GM23338 (cell line): ENCODE results near the gene KCNT2. TPM values are rescaled to one million over a fixed set of nuclear protein-coding genes. Genes with fewer than 3 reads are reported as not detected.

Source experiments
- ATAC-seq: fragments of 200-7000 bp; cut with Tn5 transposase; 3 replicates; pipeline ENCODE4 v1.9.1; 2020
- DNase-seq: peaks from one replicate; pipeline ENCODE4 v3.0.0-alpha.2; 2015; ENCODE audit warnings: low spot score
- H2AFZ ChIP-seq: fragments of 200-600 bp; sonication (generic); 2 replicates; pipeline ENCODE4 v1.8.0; 2016; ENCODE audit warnings: antibody characterized with exemption, mild to moderate bottlenecking, moderate library complexity
- H3F3A ChIP-seq: fragments of 200-600 bp; sonication (generic); replicated peaks from 2 replicates; pipeline ENCODE4 v1.8.0; 2017; ENCODE audit warnings: antibody characterized with exemption, mixed run types, low read depth
- H3K27ac ChIP-seq: fragments of 200-600 bp; sonication (generic); 2 replicates; pipeline ENCODE4 v1.6.1; 2016; ENCODE audit warnings: low read depth
- H3K27me3 ChIP-seq: fragments of 200-600 bp; sonication (generic); 2 replicates; pipeline ENCODE4 v1.8.0; 2016; ENCODE audit warnings: mild to moderate bottlenecking, mixed run types, moderate library complexity; ENCODE audit not compliant: insufficient read depth
- H3K36me3 ChIP-seq: fragments of 200-600 bp; sonication (generic); 2 replicates; pipeline ENCODE4 v1.8.0; 2016; ENCODE audit warnings: mild to moderate bottlenecking; ENCODE audit not compliant: insufficient read depth
- H3K4me1 ChIP-seq: fragments of 200-600 bp; sonication (generic); 2 replicates; pipeline ENCODE4 v1.8.0; 2016; ENCODE audit warnings: mild to moderate bottlenecking, moderate library complexity; ENCODE audit not compliant: insufficient read depth
- H3K4me2 ChIP-seq: fragments of 200-600 bp; sonication (generic); 2 replicates; pipeline ENCODE4 v1.7.1; 2017; ENCODE audit warnings: mixed run types
- H3K4me3 ChIP-seq: fragments of 200-600 bp; sonication (generic); 2 replicates; pipeline ENCODE4 v1.6.1; 2016; ENCODE audit warnings: mixed run types
- H3K79me2 ChIP-seq: fragments of 200-600 bp; sonication (generic); replicated peaks from 2 replicates; pipeline ENCODE4 v1.8.0; 2017; ENCODE audit warnings: mild to moderate bottlenecking; ENCODE audit not compliant: insufficient read depth
- H3K9me2 ChIP-seq: fragments of 200-600 bp; sonication (generic); 2 replicates; pipeline ENCODE4 v1.8.0; 2017; ENCODE audit not compliant: insufficient read depth
- H4K20me1 ChIP-seq: fragments of 200-600 bp; sonication (generic); replicated peaks from 2 replicates; pipeline ENCODE4 v1.8.0; 2017; ENCODE audit warnings: mild to moderate bottlenecking; ENCODE audit not compliant: insufficient read depth
- H3K27ac Mint-ChIP-seq: 2 replicates; pipeline ENCODE4 v1.8.0; 2020; ENCODE audit warnings: inconsistent platforms, mild to moderate bottlenecking, moderate library complexity, mixed read lengths
- H3K27me3 Mint-ChIP-seq: 3 replicates; pipeline ENCODE4 v1.8.0; 2022; ENCODE audit warnings: low read depth, mild to moderate bottlenecking, moderate library complexity, mixed read lengths, inconsistent platforms; ENCODE audit not compliant: insufficient read depth, poor library complexity
- H3K36me3 Mint-ChIP-seq: 3 replicates; pipeline ENCODE4 v1.8.0; 2021; ENCODE audit warnings: low read depth, mild to moderate bottlenecking, inconsistent platforms, moderate library complexity, mixed read lengths
- H3K4me1 Mint-ChIP-seq: 3 replicates; pipeline ENCODE4 v1.8.0; 2020; ENCODE audit warnings: mild to moderate bottlenecking, inconsistent platforms, mixed read lengths
- H3K4me3 Mint-ChIP-seq: 3 replicates; pipeline ENCODE4 v1.8.0; 2021; ENCODE audit warnings: moderate library complexity, mild to moderate bottlenecking, inconsistent platforms, mixed read lengths
- H3K9me3 Mint-ChIP-seq: 3 replicates; pipeline ENCODE4 v1.8.0; 2020; ENCODE audit warnings: moderate library complexity, mild to moderate bottlenecking, inconsistent platforms, mixed read lengths
- CREB1 ChIP-seq: fragments of 250-450 bp; sonication (Bioruptor Pico); IDR thresholded peaks from 2 replicates; pipeline ENCODE4 v1.5.0; 2020; ENCODE audit warnings: low read depth, mild to moderate bottlenecking, moderate library complexity
- CTCF ChIP-seq, 2 experiments: fragments of 200-600 bp in 1 of 2; sonication (generic) in 1 of 2; conservative IDR thresholded peaks; 2 replicates each; pipeline versions ENCODE4 v1.5.1 to v1.6.1; 2016 to 2017; ENCODE audit warnings: antibody characterized with exemption in 2 of 2, low read depth in 2 of 2, mild to moderate bottlenecking in 2 of 2, moderate library complexity in 1 of 2
- EZH2 ChIP-seq: fragments of 200-600 bp; sonication (generic); IDR thresholded peaks from one replicate; pipeline ENCODE4 v1.8.0; 2017; ENCODE audit warnings: antibody characterized with exemption, mild to moderate bottlenecking, low read depth; ENCODE audit not compliant: unreplicated experiment
- JUNB ChIP-seq: IDR thresholded peaks from one replicate; pipeline ENCODE4 v1.6.1; 2016; ENCODE audit warnings: antibody characterized with exemption; ENCODE audit not compliant: unreplicated experiment
- POLR2AphosphoS5 ChIP-seq: IDR thresholded peaks from 2 replicates; pipeline ENCODE4 v1.6.1; 2016; ENCODE audit warnings: antibody characterized with exemption, low read depth
- STAT1 ChIP-seq: IDR thresholded peaks from one replicate; pipeline ENCODE4 v1.6.1; 2016; ENCODE audit warnings: antibody characterized with exemption; ENCODE audit not compliant: unreplicated experiment
- ZNF331 ChIP-seq: fragments of 250-450 bp; sonication (Bioruptor Pico); IDR thresholded peaks from 2 replicates; pipeline ENCODE4 v1.5.0; 2020; ENCODE audit warnings: low read depth, mild to moderate bottlenecking, moderate library complexity
- polyA plus RNA-seq: library from polyadenylated mRNA; unstranded; fragments of >200 nt; fragmentation: Nextera tagmentation; extraction: Ambion mirVana; gene quantifications from 2 replicates; pipeline ENCODE4 v1.2.1, GENCODE V29; 2016
- total RNA-seq: library from RNA; depleted of rRNA; stranded (reverse); fragments of >200 nt; shearing (Covaris generic); gene quantifications from 2 replicates; pipeline ENCODE4 v1.2.3, GENCODE V29; 2014
- TF ChIP-seq, protein P1 (sequence below): IDR thresholded peaks from 2 replicates; pipeline ENCODE4 v1.6.1; 2016; ENCODE audit warnings: antibody characterized with exemption
- TF ChIP-seq, protein P2 (sequence below): IDR thresholded peaks from one replicate; pipeline ENCODE4 v1.6.1; 2018; ENCODE audit warnings: antibody characterized with exemption; ENCODE audit not compliant: unreplicated experiment

Gene KCNT2
- total and polyA plus RNA-seq, 2 experiments from 2014 or later, result 5.4 to 13.4 TPM

- no peak overlapping the region for H3K27ac Mint-ChIP-seq
- ATAC-seq, result no peak
These were observed 227.9 kb downstream of the KCNT2 start for GRCh38 chr1:196380316-196380715.

DNA sequence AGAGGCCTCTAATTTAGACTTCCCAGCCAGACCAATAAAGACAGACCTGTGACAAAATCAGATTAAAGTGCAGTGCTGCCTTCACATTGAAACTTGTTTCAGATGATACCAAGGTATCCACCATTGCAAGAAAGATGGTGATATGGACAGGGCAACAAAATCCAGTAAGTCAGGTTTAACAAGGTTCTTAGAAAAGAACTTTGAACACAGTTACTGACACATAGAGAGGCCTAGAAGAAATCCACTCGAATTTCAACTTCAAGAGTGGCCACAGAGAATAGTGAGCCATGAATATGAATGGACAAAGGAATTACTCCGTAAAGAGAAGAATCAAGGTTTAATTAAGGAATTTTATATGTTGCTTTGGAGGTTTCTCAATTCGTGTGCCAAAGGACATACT lies 230.4 kb downstream of the KCNT2 start:
- ATAC-seq (no peak), DNase-seq (no peak)
- peaks cover 19% of the 10 kb centered on the region for H3K4me1 Mint-ChIP-seq
- no peaks in the 10 kb centered on the region for H3K9me2 ChIP-seq
- peaks cover 5% of the 10 kb centered on the region; the same call in 1 of the 2 replicates for H3K4me1 ChIP-seq
- no peaks in the 10 kb centered on the region for H3K79me2 ChIP-seq
- no peak overlapping the region for H3K4me3 ChIP-seq
- H3K4me2 ChIP-seq, result no peak overlapping the region
- H3F3A ChIP-seq, result no peaks in the 10 kb centered on the region
- no peak overlapping the region for H3K27ac Mint-ChIP-seq
- no peaks in the 10 kb centered on the region for H3K36me3 Mint-ChIP-seq
- no peak overlapping the region for H3K27ac ChIP-seq
- H4K20me1 ChIP-seq, result no peaks in the 10 kb centered on the region
- no peaks in the 10 kb centered on the region for H3K36me3 ChIP-seq
- H2AFZ ChIP-seq, result no peak overlapping the region
- H3K27me3 Mint-ChIP-seq, result no peaks in the 10 kb centered on the region
- H3K4me3 Mint-ChIP-seq, result no peak overlapping the region
- no peaks in the 10 kb centered on the region for H3K9me3 Mint-ChIP-seq
- no peaks in the 10 kb centered on the region for H3K27me3 ChIP-seq
- TF ChIP-seq CREB1, result no peak
- TF ChIP-seq, protein P1, sequence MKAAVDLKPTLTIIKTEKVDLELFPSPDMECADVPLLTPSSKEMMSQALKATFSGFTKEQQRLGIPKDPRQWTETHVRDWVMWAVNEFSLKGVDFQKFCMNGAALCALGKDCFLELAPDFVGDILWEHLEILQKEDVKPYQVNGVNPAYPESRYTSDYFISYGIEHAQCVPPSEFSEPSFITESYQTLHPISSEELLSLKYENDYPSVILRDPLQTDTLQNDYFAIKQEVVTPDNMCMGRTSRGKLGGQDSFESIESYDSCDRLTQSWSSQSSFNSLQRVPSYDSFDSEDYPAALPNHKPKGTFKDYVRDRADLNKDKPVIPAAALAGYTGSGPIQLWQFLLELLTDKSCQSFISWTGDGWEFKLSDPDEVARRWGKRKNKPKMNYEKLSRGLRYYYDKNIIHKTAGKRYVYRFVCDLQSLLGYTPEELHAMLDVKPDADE, result no peak
- TF ChIP-seq EZH2, result no peak
- TF ChIP-seq STAT1, result no peak
- no peak for TF ChIP-seq ZNF331 (CRISPR knock-in tag)

More at GRCh38 chr1:196380316-196380715, 227.9 kb downstream of the KCNT2 start:
- Mint-ChIP-seq H3K4me1 (peaks cover 7% of the 10 kb centered on the region; the same call in 2 of the 3 replicates), H3K36me3 (no peaks in the 10 kb centered on the region), H3K9me3 (no peaks in the 10 kb centered on the region), H3K4me3 (no peak overlapping the region), H3K27me3 (no peaks in the 10 kb centered on the region)
- peak; percentile 53 for DNase-seq
- no peaks in the 10 kb centered on the region for H3K27me3 ChIP-seq
- H3K27ac ChIP-seq, result no peak overlapping the region
- no peaks in the 10 kb centered on the region for H3K36me3 ChIP-seq
- H3K4me1 ChIP-seq, result no peaks in the 10 kb centered on the region
- no peaks in the 10 kb centered on the region for H3K9me2 ChIP-seq
- no peaks in the 10 kb centered on the region for H4K20me1 ChIP-seq
- no peak overlapping the region for H3K4me2 ChIP-seq
- H3K4me3 ChIP-seq, result no peak overlapping the region
- no peaks in the 10 kb centered on the region for H3F3A ChIP-seq
- H3K79me2 ChIP-seq, result no peaks in the 10 kb centered on the region
- H2AFZ ChIP-seq, result no peak overlapping the region
- TF ChIP-seq ZNF331 (CRISPR knock-in tag) (no peak), CTCF (conservative IDR thresholded peaks at IDR 0.05; ENCODE audit: low read depth in 2 of 2) (no peak), JUNB (no peak), POLR2AphosphoS5 (no peak), EZH2 (no peak)
- TF ChIP-seq, protein P2, sequence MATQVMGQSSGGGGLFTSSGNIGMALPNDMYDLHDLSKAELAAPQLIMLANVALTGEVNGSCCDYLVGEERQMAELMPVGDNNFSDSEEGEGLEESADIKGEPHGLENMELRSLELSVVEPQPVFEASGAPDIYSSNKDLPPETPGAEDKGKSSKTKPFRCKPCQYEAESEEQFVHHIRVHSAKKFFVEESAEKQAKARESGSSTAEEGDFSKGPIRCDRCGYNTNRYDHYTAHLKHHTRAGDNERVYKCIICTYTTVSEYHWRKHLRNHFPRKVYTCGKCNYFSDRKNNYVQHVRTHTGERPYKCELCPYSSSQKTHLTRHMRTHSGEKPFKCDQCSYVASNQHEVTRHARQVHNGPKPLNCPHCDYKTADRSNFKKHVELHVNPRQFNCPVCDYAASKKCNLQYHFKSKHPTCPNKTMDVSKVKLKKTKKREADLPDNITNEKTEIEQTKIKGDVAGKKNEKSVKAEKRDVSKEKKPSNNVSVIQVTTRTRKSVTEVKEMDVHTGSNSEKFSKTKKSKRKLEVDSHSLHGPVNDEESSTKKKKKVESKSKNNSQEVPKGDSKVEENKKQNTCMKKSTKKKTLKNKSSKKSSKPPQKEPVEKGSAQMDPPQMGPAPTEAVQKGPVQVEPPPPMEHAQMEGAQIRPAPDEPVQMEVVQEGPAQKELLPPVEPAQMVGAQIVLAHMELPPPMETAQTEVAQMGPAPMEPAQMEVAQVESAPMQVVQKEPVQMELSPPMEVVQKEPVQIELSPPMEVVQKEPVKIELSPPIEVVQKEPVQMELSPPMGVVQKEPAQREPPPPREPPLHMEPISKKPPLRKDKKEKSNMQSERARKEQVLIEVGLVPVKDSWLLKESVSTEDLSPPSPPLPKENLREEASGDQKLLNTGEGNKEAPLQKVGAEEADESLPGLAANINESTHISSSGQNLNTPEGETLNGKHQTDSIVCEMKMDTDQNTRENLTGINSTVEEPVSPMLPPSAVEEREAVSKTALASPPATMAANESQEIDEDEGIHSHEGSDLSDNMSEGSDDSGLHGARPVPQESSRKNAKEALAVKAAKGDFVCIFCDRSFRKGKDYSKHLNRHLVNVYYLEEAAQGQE, result no peak
